HG03097 (cell line): ENCODE results near the gene PHYHD1.

Source experiments
- ATAC-seq: cut with Tn5 transposase; IDR thresholded peaks from one replicate; pipeline ENCODE4 v1.9.1; 2021; ENCODE audit not compliant: unreplicated experiment, low FRiP score

Gene PHYHD1

GRCh38 chr9:128899566-128900322 lies 21.0 kb upstream of the PHYHD1 start:
- ATAC-seq = no peak

GRCh38 chr9:128901379-128901778 lies 19.4 kb upstream of the PHYHD1 start:
- no peak for ATAC-seq

GRCh38 chr9:128901822-128902221 lies 19.0 kb upstream of the PHYHD1 start:
- peak; percentile 8 for ATAC-seq

- ATAC-seq = peak; percentile 74
Observed at GRCh38 chr9:128902351-128903078, 18.3 kb upstream of the PHYHD1 start.

GRCh38 chr9:128903079-128903461 lies 17.7 kb upstream of the PHYHD1 start:
- ATAC-seq = no peak

- no peak for ATAC-seq
Observed at GRCh38 chr9:128903871-128904620, 16.7 kb upstream of the PHYHD1 start.

- ATAC-seq = no peak
Observed at GRCh38 chr9:128905964-128906363, 14.8 kb upstream of the PHYHD1 start.

- no peak for ATAC-seq
Observed at GRCh38 chr9:128906741-128907140, 14.0 kb upstream of the PHYHD1 start.

GRCh38 chr9:128908372-128908771 lies 12.4 kb upstream of the PHYHD1 start:
- ATAC-seq = no peak

GRCh38 chr9:128909859-128910258 lies 10.9 kb upstream of the PHYHD1 start:
- ATAC-seq = no peak

GRCh38 chr9:128910906-128911305 lies 9.9 kb upstream of the PHYHD1 start:
- no peak for ATAC-seq

- no peak for ATAC-seq
Observed at GRCh38 chr9:128911529-128912035, 9.2 kb upstream of the PHYHD1 start.

GRCh38 chr9:128912270-128912853 lies 8.4 kb upstream of the PHYHD1 start:
- ATAC-seq = no peak

GRCh38 chr9:128913048-128913900 lies 7.5 kb upstream of the PHYHD1 start:
- ATAC-seq = no peak

- no peak for ATAC-seq
Observed at GRCh38 chr9:128913995-128914772, 6.6 kb upstream of the PHYHD1 start.

GRCh38 chr9:128916204-128916603 lies 4.6 kb upstream of the PHYHD1 start:
- no peak for ATAC-seq

GRCh38 chr9:128916745-128917144 lies 4.0 kb upstream of the PHYHD1 start:
- ATAC-seq = no peak

- ATAC-seq = no peak
Observed at GRCh38 chr9:128917151-128917849, 3.5 kb upstream of the PHYHD1 start.

GRCh38 chr9:128918921-128919320 lies 1.9 kb upstream of the PHYHD1 start:
- ATAC-seq = no peak
